GM20431 (cell line): ENCODE data around the gene FRMD1.

Experiments
- in situ Hi-C: fragments of 300-500 bp; cut with MseI, MboI; formaldehyde crosslinking; loops from one replicate; pipeline ENCODE4 v1.15.0; 2020; ENCODE audit warnings: low sequenced_read_pairs; ENCODE audit not compliant: unreplicated experiment

The FRMD1 gene

GRCh38 chr6:168015009-168015408, 64.0 kb downstream of the FRMD1 start:
- in situ Hi-C loops: no loop called here

DNA sequence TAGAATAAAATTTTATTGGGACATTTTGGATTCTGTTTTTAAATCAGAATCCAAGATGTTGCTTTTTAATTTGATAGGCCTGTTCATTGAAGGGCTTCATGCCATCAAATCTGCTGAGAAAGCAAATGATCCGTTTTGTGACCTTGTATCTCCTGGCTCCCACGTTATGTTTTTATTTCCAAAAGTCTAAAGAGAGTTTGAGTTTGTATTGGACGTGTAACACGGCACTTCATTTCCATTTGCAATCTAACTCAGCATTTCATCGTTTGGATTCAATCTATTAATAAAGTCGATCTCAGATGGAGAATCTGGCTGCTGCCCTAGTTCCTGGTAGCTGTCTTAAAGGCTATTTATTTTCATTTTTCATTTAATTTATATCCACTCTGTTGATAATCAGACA, 64.6 kb downstream of the FRMD1 start:
- in situ Hi-C loops: no loop called here

DNA sequence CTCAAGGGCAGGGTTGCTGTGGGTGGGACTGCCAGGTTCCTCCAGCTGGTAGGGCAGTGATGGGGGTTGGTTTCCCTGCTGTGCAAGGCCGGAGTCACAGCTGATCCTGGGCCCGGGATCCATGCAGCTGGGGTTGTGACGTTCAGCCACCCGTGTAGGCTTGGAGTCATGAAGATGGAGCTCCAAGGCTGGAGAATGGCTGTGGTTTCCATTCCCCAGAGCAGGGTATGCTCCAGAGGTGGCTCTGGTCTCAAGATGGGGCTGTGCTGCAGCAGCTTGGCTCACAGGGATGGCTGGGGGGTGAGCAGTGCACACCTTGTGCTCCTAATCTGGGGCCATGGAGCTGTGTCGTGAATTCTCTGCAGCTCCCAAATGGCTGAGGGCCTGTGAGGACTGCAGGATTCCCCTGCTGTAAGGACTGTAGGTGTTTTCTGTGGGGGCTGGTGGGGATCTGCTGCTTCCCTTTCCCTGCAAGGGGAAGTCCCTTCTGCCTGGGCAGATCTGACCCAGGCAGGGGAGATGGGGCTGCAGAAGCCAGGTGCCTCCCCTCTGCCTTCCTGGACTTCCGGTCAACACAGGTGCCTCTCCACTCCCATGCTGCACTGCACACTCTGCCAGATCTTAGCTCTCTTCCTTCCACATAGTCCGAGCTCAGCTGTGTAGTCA, 65.6 kb downstream of the FRMD1 start:
- in situ Hi-C loops: no loop called here

DNA sequence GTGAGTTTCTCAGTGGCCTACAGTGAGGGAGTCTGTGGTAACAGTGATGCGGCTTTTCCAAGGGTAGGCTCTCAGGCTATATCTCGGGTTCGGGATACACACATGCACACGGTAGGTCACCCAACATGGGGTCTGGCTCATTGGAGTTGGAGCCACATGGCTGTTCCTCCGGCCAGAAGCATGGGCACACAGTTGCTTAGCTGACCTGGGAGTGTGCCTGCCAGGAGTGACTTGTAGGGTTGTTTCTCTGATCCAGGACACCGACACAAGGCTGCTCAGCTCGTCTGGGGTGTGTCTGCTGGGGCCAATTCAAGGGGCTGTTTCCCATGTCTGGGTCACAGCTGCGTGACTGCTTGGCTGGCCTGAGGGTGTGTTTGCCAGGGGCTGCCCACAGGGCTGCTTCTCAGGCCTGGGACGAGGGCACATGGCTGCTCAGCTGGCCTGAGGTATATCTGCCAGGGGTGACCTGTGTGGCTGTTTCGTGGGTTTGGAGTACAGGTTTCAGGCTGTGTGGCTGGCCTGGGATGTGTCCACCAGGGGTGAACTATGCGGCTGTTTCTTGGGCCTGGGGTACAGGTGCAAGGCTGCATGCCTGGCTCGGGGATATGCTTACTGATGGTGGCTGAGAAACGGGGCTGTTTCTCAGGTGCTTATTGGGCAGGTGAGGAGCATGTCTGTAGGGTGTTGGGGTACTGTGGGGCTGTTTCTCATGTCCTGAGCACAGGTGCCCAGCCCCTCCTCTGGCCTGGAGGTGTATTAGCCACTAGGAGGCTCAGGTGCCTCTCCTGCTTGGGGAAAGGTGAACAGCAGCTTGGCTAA, 66.4 kb downstream of the FRMD1 start:
- in situ Hi-C loops: no loop called here

GRCh38 chr6:168011291-168011690, 67.7 kb downstream of the FRMD1 start:
- in situ Hi-C loops: no loop called here

DNA sequence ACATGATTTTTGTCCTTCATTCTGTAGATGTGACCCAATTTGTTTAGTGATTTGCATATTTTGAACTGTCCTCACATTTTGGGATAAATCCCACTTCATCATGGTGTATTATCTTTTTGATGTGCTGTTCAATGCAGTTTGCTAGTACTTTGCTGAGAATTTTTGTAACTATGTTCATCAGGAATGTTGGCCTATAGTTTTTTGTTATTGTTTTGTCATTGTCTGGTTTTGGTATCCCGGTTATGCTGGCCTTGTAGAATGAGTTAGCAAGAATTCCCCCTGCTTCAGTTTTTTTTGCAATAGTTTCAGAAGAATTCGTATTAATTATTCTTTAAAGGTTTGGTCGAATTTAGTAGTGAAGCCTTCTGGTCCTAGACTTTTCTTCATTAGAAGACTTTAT, 69.7 kb downstream of the FRMD1 start:
- in situ Hi-C loops: no loop called here

DNA sequence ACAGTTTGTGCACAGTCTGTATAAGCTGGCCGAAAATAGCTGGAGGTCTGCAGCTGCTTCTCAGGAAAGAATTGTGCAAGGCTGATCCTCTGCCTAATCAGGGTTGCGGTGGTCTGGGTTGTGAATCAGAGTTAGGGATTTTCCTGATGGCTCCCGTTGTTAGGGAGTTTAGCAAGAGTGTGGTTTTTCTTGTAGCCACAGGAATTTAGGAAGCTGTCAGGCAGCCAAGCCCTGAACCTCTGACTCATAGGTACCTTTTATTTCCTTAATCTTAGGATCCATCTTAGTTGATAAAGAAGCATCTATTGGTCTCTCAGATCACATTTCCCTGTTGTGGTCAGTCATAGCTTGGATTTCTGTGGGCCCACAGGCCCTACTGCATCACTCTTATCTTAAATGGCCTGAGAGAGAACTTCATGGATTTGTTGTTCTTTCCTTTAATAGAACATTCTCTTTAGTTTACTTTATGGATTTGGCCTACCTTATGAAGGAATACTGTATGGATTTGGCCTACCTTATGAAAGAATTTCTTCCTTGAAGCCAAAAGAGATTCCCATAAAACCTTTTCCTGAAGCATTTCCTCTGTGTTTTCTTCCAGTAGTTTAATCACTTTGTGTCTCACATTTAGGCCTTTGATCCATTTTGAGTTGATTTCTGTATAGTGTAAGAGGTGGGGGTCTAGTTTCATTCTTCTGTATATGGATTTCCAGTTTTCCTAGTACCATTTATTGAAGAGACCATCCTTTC, 71.2 kb downstream of the FRMD1 start:
- in situ Hi-C loops: no loop called here

DNA sequence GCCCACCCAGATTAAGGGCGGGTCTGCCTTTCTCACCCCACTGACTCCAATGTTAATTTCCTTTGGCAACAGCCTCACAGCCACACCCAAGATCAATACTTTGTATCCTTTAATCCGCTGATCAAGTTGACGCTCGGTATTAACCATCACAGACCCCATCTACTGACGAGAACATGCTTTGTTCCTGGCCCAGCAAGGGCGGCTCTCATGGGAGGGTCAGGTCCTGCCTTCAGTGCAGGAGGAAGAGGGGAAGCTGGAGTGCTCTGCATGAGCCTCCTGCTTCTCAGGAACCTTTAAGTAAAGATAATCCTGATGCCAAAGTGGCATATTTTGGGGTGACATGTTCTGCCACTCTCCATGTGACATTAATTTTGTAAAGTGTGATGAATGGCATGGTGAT, 73.2 kb downstream of the FRMD1 start:
- in situ Hi-C loops: no loop called here

- in situ Hi-C loops: no loop called here
Measured at GRCh38 chr6:168004945-168005344, 74.1 kb downstream of the FRMD1 start.

- in situ Hi-C loops: no loop called here
Measured at GRCh38 chr6:168004023-168004422, 75.0 kb downstream of the FRMD1 start.
